ENCODE measurements around the gene SNX21. TPM values are rescaled to one million over a fixed set of nuclear protein-coding genes. Genes with fewer than 3 reads are reported as not detected.

SNX21 gene
- total and polyA plus RNA-seq, 2 donors (not counting 3 experiments of a cell fraction or from before 2014, with no cell fraction given): 11.6 to 11.9 TPM

DNA sequence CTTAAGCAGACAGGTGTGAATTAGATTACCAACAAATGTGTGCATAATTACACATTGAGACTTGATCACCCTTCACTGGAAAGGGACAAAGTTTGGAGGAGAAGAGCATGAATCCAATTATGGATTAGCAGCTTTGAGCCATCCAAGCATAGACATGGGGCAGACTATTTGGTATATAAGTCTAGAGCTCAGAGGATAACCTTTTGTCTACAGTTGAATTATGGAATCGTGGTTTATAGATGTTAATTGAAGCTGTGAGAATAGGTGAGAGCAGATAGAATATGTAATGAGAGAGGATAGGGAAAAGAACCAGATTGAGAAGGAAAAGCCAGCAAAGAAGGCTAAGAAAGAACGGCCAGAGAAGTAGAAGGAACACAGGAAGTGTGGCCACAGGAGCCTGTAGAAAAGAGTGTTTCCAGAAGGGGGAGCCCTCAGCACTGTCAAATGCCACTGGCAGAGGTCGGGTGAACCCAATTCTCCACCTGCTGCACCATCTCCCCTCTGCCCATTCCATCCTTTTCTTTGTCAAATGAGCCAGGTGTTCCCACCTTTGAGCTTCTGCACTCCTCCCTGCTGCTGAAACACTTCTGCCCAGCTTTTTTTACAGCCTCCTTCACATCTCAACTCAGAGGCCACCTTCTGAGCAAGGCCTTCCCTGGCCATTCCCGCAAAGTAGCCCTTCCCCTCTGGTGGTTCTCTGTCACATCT, 34.5 kb upstream of the SNX21 start:
- ChIA-PET CTCF (interaction anchor here (0.6 to 3.1 kb wide), 27 partner anchors 9 to 214 kb away, joined by 3 to 29 read pairs (median 4); partner anchors contain the start of genes ACOT8, SNX21, WFDC10A and ZSWIM3), POLR2A (no interaction called here)
- Histone ChIP-seq H3K9me1 (replicated peaks; ENCODE audit: control insufficient read depth, extremely low read depth, insufficient read depth, low read length) (no peaks in the 10 kb centered on the region), H3K9ac (replicated peaks; ENCODE audit: extremely low read depth, insufficient read depth, low read length) (no peak overlapping the region), H3K27ac (ENCODE audit: insufficient read depth, low read depth, low read length) (no peak overlapping the region), H3K36me3 (ENCODE audit: control insufficient read depth in 2 of 2, extremely low read depth in 1 of 2, insufficient read depth in 2 of 2, low read length in 2 of 2) (peaks cover 10 to 26% of the 10 kb centered on the region in 2 experiments), H3K79me2 (ENCODE audit: control insufficient read depth, insufficient read depth, low read length) (no peaks in the 10 kb centered on the region), H3K4me3 (replicated peaks in 1 of 3; ENCODE audit: insufficient read depth in 1 of 3, low read depth in 1 of 3, low read length in 3 of 3) (no peak overlapping the region), H3K27me3 (ENCODE audit: control insufficient read depth in 2 of 2, insufficient read depth in 2 of 2, low read length in 2 of 2) (no peaks in the 10 kb centered on the region), H4K20me1 (replicated peaks; ENCODE audit: control insufficient read depth, extremely low read depth, insufficient read depth, low read length) (no peaks in the 10 kb centered on the region), H2AFZ (ENCODE audit: low read depth, low read length) (no peak overlapping the region), H3K4me2 (ENCODE audit: insufficient read depth, low read length) (no peak overlapping the region), H3K9me3 (replicated peaks; ENCODE audit: control insufficient read depth, insufficient read depth, low read length) (no peaks in the 10 kb centered on the region), H3K4me1 (ENCODE audit: control insufficient read depth, extremely low read depth, insufficient read depth, low read length) (no peaks in the 10 kb centered on the region)
- DNase-seq (ENCODE audit: low read depth, low spot score): peak; percentile 57
- TF ChIP-seq GATA2 (IDR thresholded peaks at IDR 0.05; ENCODE audit: insufficient read depth, insufficient read length, low read depth, low read length) (no peak), FOS (IDR thresholded peaks at IDR 0.05; ENCODE audit: borderline replicate concordance, insufficient read depth, low read length) (no peak), POLR2A (IDR thresholded peaks at IDR 0.05; ENCODE audit: low read depth, low read length) (no peak), MYC (IDR thresholded peaks at IDR 0.05; ENCODE audit: low read depth, low read length) (no peak), CTCF (IDR thresholded peaks at IDR 0.05; ENCODE audit: extremely low read depth in 1 of 2, insufficient read depth in 1 of 2, low read depth in 1 of 2, low read length in 2 of 2) (peak; percentile 69 to 85)
- no TSS peak for BruUV-seq (replicated peaks)
- peak; percentile 88 for FAIRE-seq
- dilution Hi-C loops (cut with MboI; ENCODE audit: extremely low pct_ligation_motif_present, low sequenced_read_pairs): no loop called here
- intact Hi-C loops (cut with micrococcal nuclease): loop anchor here (1.0 to 10.0 kb wide), 3 partner anchors 92 to 834 kb away; partner anchors contain the start of genes CTSA, NEURL2, STK4 and TOMM34
